GM19193 (cell line): Measurements from ENCODE around the gene ZBTB7B.

Experiments
- POLR2A ChIP-seq: IDR thresholded peaks from 4 replicates; pipeline ENCODE4 v1.6.1; 2011; ENCODE audit not compliant: insufficient read depth, insufficient read length; ENCODE audit errors: extremely low read depth

ZBTB7B gene

GRCh38 chr1:155004352-155005075, 1.9 kb downstream of the ZBTB7B start:
- no peak for TF ChIP-seq POLR2A

GRCh38 chr1:155005076-155006011, 2.7 kb downstream of the ZBTB7B start:
- TF ChIP-seq POLR2A = no peak

- no peak for TF ChIP-seq POLR2A
Measured at GRCh38 chr1:155006601-155007101, 4.0 kb downstream of the ZBTB7B start.

- TF ChIP-seq POLR2A = no peak
Measured at GRCh38 chr1:155007251-155007828, 4.7 kb downstream of the ZBTB7B start.

GRCh38 chr1:155008015-155008941, 5.7 kb downstream of the ZBTB7B start:
- no peak for TF ChIP-seq POLR2A

- TF ChIP-seq POLR2A = no peak
Measured at GRCh38 chr1:155009221-155009711, 6.7 kb downstream of the ZBTB7B start.

- no peak for TF ChIP-seq POLR2A
Measured at GRCh38 chr1:155009742-155010141, 7.1 kb downstream of the ZBTB7B start.

- no peak for TF ChIP-seq POLR2A
Measured at GRCh38 chr1:155010211-155010918, 7.8 kb downstream of the ZBTB7B start.

GRCh38 chr1:155011004-155011416, 8.4 kb downstream of the ZBTB7B start:
- no peak for TF ChIP-seq POLR2A

GRCh38 chr1:155011437-155012025, 8.9 kb downstream of the ZBTB7B start:
- TF ChIP-seq POLR2A = no peak

- TF ChIP-seq POLR2A = no peak
Measured at GRCh38 chr1:155012026-155012546, 9.5 kb downstream of the ZBTB7B start.

- no peak for TF ChIP-seq POLR2A
Measured at GRCh38 chr1:155012776-155013602, 10.4 kb downstream of the ZBTB7B start.
